Epidermal melanocyte (primary cell): Measurements from ENCODE around the gene GAB2.
"Not testable (repeated sequence)": the region's sequence is repeated elsewhere in the genome, so short reads cannot be mapped to it uniquely, and the experiment has no call there.

Experiments
- DNase-seq: peaks from one replicate; pipeline ENCODE4 v3.0.0; 2011; ENCODE audit warnings: low spot score; ENCODE audit not compliant: insufficient read length

Gene GAB2

DNA sequence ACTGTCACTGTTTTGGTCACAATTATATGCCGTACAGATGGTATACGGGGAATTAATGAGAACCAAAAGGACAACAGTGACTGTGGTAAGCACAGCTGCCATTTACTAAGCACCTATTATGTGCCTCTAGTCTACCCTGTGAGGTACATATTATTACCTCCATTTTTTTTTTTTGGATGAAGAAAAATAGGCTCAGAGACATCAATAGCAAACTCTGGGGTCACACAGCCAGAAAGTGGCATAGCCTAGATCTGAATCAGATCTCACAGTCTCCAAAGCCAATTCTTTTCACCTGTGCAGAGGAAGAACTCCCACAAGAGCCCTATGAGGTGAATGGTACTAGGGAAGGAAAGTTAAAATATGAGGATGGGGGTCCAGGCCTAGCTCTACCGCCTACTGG, 160.0 kb downstream of the GAB2 start:
- no peak for DNase-seq

- DNase-seq = no peak
Measured at GRCh38 chr11:78256962-78257361, 160.7 kb downstream of the GAB2 start.

GRCh38 chr11:78255919-78256318, 161.7 kb downstream of the GAB2 start:
- no peak for DNase-seq

DNA sequence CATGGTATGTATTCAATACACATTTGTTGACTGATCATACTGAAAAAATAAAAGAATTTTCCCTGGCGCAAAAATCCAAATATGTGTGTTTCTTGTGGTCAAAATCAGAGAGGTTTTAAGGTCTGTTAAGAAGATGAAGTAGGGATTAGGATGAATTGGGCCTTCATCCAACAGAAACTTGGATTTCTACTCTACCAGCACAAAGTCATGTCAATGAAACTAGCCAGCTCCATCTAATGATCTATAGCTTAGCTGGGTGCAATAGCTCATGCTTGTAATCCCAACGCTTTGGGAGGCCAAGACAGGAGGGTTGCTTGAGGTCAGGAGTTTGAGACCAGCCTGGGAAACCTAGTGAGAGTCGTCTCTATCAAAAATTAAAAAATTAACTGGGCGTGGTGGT, 163.4 kb downstream of the GAB2 start:
- no peak for DNase-seq

- DNase-seq = no peak
Measured at GRCh38 chr11:78253797-78254196, 163.8 kb downstream of the GAB2 start.

DNA sequence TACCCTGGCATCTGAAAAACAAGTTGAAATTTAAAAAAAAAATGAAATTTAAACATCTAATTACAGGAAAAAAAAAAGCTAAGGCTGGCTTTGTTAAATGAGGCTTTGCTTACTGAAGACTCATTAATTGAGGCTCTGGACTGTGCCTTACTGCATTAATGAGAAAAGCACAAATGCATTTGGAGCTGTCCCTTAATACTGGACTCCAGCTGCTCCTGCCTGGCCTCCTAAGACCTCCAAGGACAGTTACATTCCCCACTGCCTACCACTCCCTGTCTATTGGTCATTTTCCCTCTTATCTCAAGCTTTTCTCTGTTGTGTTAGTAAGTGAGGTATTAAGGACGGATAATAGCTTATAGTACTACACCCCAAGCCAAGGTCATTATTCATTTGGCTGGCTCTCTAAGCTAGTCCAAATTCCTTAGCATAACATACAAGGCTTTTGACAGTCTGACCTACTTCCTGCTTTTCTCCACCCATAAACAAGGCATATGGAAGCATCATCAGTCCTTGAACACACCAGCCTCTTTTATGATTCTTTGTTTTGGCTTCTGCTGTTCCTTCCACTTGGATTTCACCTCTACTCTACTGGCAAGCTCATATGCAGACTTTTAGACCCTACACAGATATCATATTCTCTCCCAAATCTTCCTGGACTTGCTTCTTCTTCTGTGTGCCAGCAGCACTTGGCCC, 166.4 kb downstream of the GAB2 start:
- no peak for DNase-seq

DNA sequence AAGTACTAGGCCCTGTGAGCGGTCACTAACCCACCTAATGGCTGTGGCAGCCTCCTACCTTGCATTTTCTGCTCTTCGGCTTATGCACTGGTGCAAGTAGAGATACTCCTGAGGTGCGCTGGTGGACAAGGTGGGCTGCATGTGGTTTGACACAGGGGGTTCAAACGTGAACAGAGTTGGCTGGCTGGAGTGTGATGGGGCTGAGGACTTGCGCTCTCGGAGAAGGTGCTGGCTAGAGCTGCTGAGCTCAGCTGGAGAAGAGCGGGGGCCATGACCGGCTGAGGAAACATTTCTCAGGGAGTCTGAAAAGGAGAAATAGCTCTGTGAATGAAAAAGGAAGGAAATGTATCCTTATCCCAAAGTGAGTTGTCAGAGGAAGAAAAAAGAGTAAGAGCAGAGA, 167.5 kb downstream of the GAB2 start:
- DNase-seq = no peak

DNA sequence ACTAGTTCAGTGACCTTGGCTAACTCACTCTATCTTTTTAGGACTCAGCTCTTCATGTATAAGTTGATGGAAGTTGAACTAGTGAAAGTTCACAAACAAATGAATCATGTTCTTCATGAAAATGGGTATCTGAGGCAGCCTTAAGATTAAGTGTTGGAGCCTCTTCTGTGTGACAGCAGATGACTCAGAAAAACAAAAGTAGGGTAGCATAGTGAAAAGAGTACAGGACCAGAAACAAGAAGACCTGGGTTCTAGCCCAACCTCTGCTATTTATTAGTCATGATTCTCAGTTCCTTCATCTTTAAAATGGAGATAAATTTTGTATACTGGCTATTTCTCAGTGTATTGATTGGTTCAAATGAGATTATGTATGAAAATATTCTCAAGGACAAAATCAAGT, 168.7 kb downstream of the GAB2 start:
- DNase-seq = no peak

- DNase-seq = no peak
Measured at GRCh38 chr11:78248191-78248590, 169.4 kb downstream of the GAB2 start.

DNA sequence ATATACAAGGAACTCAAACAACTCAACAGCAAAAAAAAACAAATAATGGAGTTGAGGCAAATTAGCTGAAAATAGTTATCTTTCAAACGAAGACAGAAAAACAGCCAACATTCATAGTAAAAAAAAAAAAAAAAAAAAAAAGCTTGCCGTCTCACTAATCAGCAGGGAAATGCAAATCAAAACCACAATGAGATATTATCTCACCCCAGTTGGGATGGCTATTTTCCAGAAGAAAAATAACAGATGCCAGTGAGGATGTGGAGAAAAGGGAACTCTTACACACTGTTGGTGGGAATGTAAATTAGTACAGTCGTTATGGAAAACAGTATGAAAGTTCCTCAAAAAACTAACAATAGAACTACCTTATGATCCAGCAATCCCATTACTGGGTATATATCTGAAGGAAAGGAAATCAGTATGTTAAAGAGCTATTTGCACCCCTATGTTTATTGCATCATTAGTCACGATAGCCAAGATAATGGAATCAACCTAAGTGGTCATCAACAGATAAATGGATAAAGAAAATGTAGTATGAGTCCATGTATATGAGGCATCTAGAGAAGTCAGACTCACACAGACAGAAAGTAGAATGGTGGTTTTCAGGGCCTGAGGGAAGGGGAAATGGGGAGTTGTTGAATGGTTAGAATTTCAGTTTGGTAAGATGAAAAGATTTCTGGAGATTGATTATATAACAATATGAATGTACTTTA, 172.9 kb downstream of the GAB2 start:
- DNase-seq = no peak

DNA sequence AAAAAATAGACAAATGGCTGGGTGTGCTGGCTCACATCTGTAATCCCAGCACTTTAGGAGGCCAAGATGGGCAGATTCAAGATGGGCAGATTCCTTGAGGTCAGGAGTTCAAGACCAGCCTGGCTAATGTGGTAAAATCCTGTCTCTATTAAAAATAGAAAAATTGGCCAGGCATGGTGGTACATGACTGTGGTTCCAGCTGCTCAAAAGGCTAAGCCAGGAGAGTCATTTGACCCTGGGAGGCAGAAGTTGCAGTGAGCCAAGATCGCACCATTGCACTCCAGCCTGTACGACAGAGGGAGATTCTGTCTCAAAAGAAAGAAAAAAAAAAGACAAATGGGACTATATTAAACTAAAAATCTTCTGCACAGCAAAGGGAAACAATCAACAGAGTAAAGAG, 173.5 kb downstream of the GAB2 start:
- no peak for DNase-seq

- no peak for DNase-seq
Measured at GRCh38 chr11:78241475-78241874, 176.1 kb downstream of the GAB2 start.

DNA sequence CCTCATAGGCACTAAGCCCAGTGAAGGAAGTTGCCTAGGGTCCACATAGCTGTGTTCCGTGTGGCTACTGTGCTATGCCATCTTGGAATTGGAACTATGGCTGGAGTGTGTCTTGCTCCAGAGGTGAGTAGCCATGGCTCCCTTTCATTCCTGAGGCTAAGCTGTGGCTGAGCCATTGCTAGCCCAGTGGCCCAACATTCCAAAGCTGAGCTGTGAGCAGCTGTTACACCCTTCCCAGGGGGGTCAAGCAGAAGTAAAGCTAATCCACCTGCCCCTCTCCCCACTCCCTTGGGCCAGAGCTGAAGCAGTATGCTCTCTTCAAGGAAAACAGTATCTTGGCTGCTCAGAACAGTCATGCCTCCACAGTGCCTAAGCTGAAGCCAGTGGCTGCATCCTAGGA, 177.8 kb downstream of the GAB2 start:
- DNase-seq = no peak

- DNase-seq = no peak
Measured at GRCh38 chr11:78237293-78238046, 180.2 kb downstream of the GAB2 start.

- no peak for DNase-seq
Measured at GRCh38 chr11:78234006-78234405, 183.6 kb downstream of the GAB2 start.

DNA sequence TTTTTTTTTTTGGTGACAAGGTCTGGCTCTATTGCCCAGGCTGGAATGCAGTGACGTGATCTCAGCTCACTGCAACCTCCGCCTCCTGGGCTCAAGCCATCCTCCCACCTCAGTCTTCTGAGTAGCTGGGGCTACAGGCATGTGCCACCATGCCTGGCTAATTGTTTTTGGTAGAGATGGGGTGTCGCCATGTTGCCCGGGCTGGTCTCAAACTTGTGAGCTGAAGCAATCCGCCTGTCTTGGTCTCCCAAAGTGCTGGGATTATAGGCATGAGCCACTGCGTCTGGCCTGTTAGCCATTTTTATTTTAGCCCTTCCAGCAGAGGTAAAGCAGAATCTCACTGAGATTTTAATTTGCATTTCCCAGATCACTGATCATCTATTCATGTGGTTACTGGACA, 184.6 kb downstream of the GAB2 start:
- DNase-seq = not testable (repeated sequence)

DNA sequence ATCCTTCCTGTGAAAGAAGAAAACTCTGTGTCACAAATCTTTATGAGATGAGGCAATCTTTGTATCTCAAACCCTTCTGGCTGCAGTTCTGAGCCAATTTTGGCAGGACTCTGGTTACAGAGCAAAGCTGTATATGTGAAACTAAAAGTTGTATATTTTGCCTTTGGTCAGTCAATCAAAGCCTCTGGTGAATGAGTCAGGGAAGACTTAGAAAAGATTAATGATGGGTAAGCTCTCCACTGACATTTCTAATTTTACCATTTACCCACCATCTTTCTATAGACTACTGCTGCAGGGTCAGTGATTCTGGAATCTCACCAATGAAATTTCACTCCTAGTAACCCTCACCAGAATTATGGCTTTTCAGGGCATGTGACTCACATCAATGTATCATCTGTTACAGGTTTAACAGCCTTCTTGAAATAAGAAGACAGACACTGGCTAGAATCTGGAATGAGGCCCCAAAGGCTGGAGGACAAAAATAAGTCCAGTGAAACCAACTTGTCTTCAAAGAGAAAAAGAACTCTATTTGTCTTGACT, 185.6 kb downstream of the GAB2 start:
- no peak for DNase-seq

DNA sequence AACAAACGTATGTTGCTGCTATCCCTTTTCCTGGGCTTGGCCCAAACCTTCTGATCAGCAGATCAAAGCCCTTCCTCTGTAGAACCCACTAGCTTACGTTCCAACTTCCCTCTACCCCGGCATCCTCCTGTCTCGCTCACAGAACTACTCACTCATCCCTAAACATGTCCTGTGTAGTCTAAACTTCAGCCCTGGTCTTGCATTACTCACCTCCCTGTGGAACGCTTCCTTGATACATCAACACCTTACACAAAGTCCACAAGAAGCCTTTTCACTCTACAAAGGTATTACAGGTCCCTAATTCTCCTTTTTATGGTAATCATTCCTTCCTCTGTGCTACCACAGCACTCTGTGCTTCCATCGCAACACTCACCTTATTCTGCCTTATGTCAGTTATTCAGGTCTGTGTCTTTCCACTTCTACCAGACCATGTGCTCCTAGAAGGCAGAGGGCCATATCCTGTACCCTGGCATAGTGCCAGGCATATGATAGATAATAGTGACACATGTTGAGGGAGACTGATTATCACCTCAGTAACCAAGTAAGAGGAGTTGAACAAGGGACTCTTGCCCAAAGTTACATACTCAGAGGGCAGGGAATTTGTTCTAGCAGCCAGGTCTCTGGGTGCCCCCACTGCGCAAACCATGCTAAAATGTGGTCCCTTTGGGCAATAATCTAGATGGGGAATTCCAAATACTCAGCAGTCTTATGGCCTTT, 187.3 kb downstream of the GAB2 start:
- DNase-seq = no peak

DNA sequence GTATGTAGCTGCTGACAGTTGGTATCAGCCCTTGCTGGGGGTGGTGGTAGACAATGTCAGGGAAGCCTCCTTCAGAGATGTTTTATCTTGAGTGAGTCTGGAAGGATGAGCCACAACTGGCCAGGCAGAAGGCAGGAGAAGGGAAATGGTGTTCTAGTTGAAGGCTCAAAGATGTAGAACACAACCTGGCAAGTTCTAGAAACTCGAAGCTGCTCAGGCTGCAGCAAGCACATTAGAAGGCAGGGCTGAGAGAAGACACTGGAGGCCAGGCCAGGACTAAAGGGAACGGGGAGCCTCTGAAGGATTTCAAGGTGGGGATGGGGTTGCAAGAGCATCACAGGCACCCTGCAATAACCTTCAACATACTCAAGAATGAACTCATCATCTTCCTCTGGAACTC, 188.5 kb downstream of the GAB2 start:
- DNase-seq = no peak

DNA sequence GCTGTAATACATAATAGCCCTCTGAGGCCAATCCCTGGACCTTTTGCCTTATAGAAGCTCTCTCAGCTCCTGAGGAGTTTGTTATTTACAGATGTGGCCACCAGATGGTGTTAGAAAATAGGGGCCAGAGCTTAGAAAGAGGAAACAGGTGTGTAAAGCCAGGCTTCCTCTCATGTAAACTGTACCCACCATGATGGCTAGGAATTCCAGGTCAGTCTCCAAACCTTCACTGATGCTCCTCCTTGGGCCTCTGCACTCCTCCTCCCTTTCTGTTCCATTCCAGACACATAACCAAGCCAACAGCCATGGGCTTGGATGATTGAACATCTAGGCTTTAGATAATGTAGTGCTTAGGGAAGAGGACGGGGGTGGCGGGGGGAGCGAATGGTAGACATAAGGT, 189.2 kb downstream of the GAB2 start:
- DNase-seq = peak; percentile 57

- DNase-seq = no peak
Measured at GRCh38 chr11:78227921-78228320, 189.7 kb downstream of the GAB2 start.
